Aorta (tissue), 5 donors: ENCODE measurements around the gene UBAP1. TPM values are rescaled to one million over a fixed set of nuclear protein-coding genes. Genes with fewer than 3 reads are reported as not detected.
A peak's percentile ranks its signal among the peaks of the same experiment; 100 is the strongest.

Experiments used
- ATAC-seq: fragments of 200-7000 bp; cut with Tn5 transposase; one replicate; pipeline ENCODE4 v1.9.1; 2022; ENCODE audit warnings: moderate library complexity; ENCODE audit not compliant: low FRiP score
- DNase-seq, 2 donors: peaks; one replicate each; pipeline ENCODE4 v3.0.0-alpha.2; 2020
- H3K27ac ChIP-seq, 2 donors: one replicate each; pipeline ENCODE4 v1.5.1; 2013; ENCODE audit warnings: low read length in 2 of 2, mild to moderate bottlenecking in 2 of 2, moderate library complexity in 2 of 2, control low read depth in 1 of 2, inconsistent platforms in 1 of 2, low read depth in 1 of 2
- H3K27me3 ChIP-seq, 2 donors: one replicate each; pipeline ENCODE4 v1.6.1; 2013; ENCODE audit warnings: control low read depth in 1 of 2, low read length in 1 of 2, mild to moderate bottlenecking in 1 of 2, moderate library complexity in 1 of 2; ENCODE audit not compliant: insufficient read depth in 2 of 2, control insufficient read depth in 1 of 2
- H3K36me3 ChIP-seq, 2 donors: one replicate each; pipeline ENCODE4 v1.6.1; 2013; ENCODE audit warnings: control low read depth in 1 of 2, low read length in 1 of 2, mild to moderate bottlenecking in 1 of 2; ENCODE audit not compliant: insufficient read depth in 2 of 2, control insufficient read depth in 1 of 2
- H3K4me1 ChIP-seq, 2 donors: one replicate each; pipeline ENCODE4 v1.6.1; 2013; ENCODE audit warnings: low read length in 2 of 2, control low read depth in 1 of 2, mild to moderate bottlenecking in 1 of 2, moderate library complexity in 1 of 2; ENCODE audit not compliant: insufficient read depth in 2 of 2, control insufficient read depth in 1 of 2
- H3K4me3 ChIP-seq, 2 donors: one replicate each; pipeline ENCODE4 v1.5.1; 2013; ENCODE audit warnings: low read length in 2 of 2, control low read depth in 1 of 2, mild to moderate bottlenecking in 1 of 2
- H3K9me3 ChIP-seq: one replicate; pipeline ENCODE4 v1.6.1; 2013; ENCODE audit warnings: mild to moderate bottlenecking, low read length; ENCODE audit not compliant: control insufficient read depth
- WGBS, 2 donors: extraction: QIAGEN DNeasy Blood & Tissue Kit; methylation state at CpG; one replicate each; pipeline ENCODE4 v1.1.7; 2013; 5-methylcytosine and 5-hydroxymethylcytosine counted together
- intact Hi-C, 2 donors: fragments of 100-400 bp; cut with DNase I; formaldehyde crosslinking; loops; one replicate each; pipeline versions ENCODE4 v1.14.2 to v1.15.0; 2022
- polyA plus RNA-seq, 2 donors: library from polyadenylated mRNA; stranded (reverse); fragments of 200-250 nt; gene quantifications; one replicate each; pipeline ENCODE4 v1.2.3, GENCODE V29; 2013
- total RNA-seq, 2 donors: library from RNA; stranded (reverse); fragmentation: NEBNext Ultra II Directional; extraction: Animal tissue kit (Norgen Biotek cat#: 25700); gene quantifications; one replicate each; pipeline ENCODE4 v1.2.1, GENCODE V29; 2021
- donor health status: healthy with polysubstance abuse.
- donor health status: Bipolar disorder and iron deficiency.
- donor health status: DM: no; HTN: no; CAD: no.
- donor health status: DM: no; HTN: no; CAD: no.
- donor health status: DM: yes; HTN: yes; CAD: no.

UBAP1 gene
- total and polyA plus RNA-seq, 4 donors, result 29.2 to 41.9 (median 34.4) TPM

- Histone ChIP-seq H3K27me3 (no peaks in the 10 kb centered on the region), H3K36me3 (no peaks in the 10 kb centered on the region), H3K27ac (no peak overlapping the region), H3K4me3 (no peak overlapping the region), H3K4me1 (no peaks in the 10 kb centered on the region), H3K9me3 (no peaks in the 10 kb centered on the region)
- ATAC-seq (no peak), DNase-seq (no peak)
- intact Hi-C loops, result no loop called here
- WGBS, 2 donors, result 59 to 63% methylated on average over 3 of the region's 3 CpGs
These were observed 33.7 kb upstream of the UBAP1 start for GRCh38 chr9:34145165-34145564.

- WGBS, 2 donors, result 90 to 92% methylated on average over 4 of the region's 4 CpGs
- DNase-seq (peak in 1 of 2 donors; percentile 5), ATAC-seq (no peak)
- intact Hi-C loops, result no loop called here
- Histone ChIP-seq H3K9me3 (no peaks in the 10 kb centered on the region), H3K27ac (no peak overlapping the region), H3K4me3 (no peak overlapping the region), H3K27me3 (no peaks in the 10 kb centered on the region), H3K36me3 (no peaks in the 10 kb centered on the region), H3K4me1 (no peaks in the 10 kb centered on the region)
These were observed 27.4 kb upstream of the UBAP1 start for GRCh38 chr9:34151398-34151797.

GRCh38 chr9:34154057-34154456, 24.8 kb upstream of the UBAP1 start:
- Histone ChIP-seq H3K27me3 (no peaks in the 10 kb centered on the region), H3K36me3 (no peaks in the 10 kb centered on the region), H3K4me1 (no peaks in the 10 kb centered on the region), H3K9me3 (no peaks in the 10 kb centered on the region), H3K4me3 (no peak overlapping the region), H3K27ac (no peak overlapping the region)
- intact Hi-C loops, result no loop called here
- ATAC-seq (no peak), DNase-seq (no peak)
- 69 to 82% methylated on average over 1 of the region's 1 CpG for WGBS, 2 donors

GRCh38 chr9:34157318-34157717, 21.5 kb upstream of the UBAP1 start:
- no peak overlapping the region for H3K4me3 ChIP-seq
- H3K4me1 ChIP-seq, result no peaks in the 10 kb centered on the region
- ATAC-seq, result no peak
- H3K36me3 ChIP-seq, result no peaks in the 10 kb centered on the region
- H3K9me3 ChIP-seq, result no peaks in the 10 kb centered on the region
- H3K27me3 ChIP-seq, result no peaks in the 10 kb centered on the region
- no peak overlapping the region for H3K27ac ChIP-seq
- intact Hi-C loops, result no loop called here
- DNase-seq, result no peak

GRCh38 chr9:34157898-34158297, 20.9 kb upstream of the UBAP1 start:
- WGBS, 2 donors, result 94 to 96% methylated on average over 2 of the region's 2 CpGs
- H3K27me3 ChIP-seq, result no peaks in the 10 kb centered on the region
- H3K4me1 ChIP-seq, result no peaks in the 10 kb centered on the region
- H3K36me3 ChIP-seq, result no peaks in the 10 kb centered on the region
- no peak overlapping the region for H3K27ac ChIP-seq
- no peak for DNase-seq
- no peak overlapping the region for H3K4me3 ChIP-seq
- no peak for ATAC-seq
- intact Hi-C loops, result no loop called here
- no peaks in the 10 kb centered on the region for H3K9me3 ChIP-seq

- Histone ChIP-seq H3K4me1 (no peaks in the 10 kb centered on the region), H3K27ac (no peak overlapping the region), H3K9me3 (no peaks in the 10 kb centered on the region), H3K4me3 (no peak overlapping the region), H3K36me3 (no peaks in the 10 kb centered on the region), H3K27me3 (no peaks in the 10 kb centered on the region)
- DNase-seq (no peak), ATAC-seq (no peak)
- WGBS, 2 donors, result 88% methylated on average over 6 of the region's 6 CpGs
- intact Hi-C loops, result no loop called here
These were observed 20.4 kb upstream of the UBAP1 start for GRCh38 chr9:34158362-34158869.

- H3K4me1 ChIP-seq, result no peaks in the 10 kb centered on the region
- no peaks in the 10 kb centered on the region for H3K9me3 ChIP-seq
- no peaks in the 10 kb centered on the region for H3K27me3 ChIP-seq
- intact Hi-C loops, result no loop called here
- no peak overlapping the region for H3K4me3 ChIP-seq
- ATAC-seq (no peak), DNase-seq (no peak)
- 71 to 77% methylated on average over 3 of the region's 3 CpGs for WGBS, 2 donors
- no peak overlapping the region for H3K27ac ChIP-seq
- H3K36me3 ChIP-seq, result no peaks in the 10 kb centered on the region
These were observed 15.4 kb upstream of the UBAP1 start for GRCh38 chr9:34163434-34163833.

GRCh38 chr9:34169125-34169524, 9.7 kb upstream of the UBAP1 start:
- intact Hi-C loops, result no loop called here
- ATAC-seq, result no peak
- whole genome bisulfite sequencing, 2 donors, result 96% methylated on average over 6 of the region's 6 CpGs
- Histone ChIP-seq H3K27ac (no peak overlapping the region), H3K27me3 (no peaks in the 10 kb centered on the region), H3K9me3 (no peaks in the 10 kb centered on the region), H3K4me3 (no peak overlapping the region), H3K4me1 (no peaks in the 10 kb centered on the region), H3K36me3 (no peaks in the 10 kb centered on the region)
- no peak for DNase-seq

GRCh38 chr9:34170237-34170991, 8.4 kb upstream of the UBAP1 start:
- intact Hi-C loops, result no loop called here
- WGBS, 2 donors, result 3 to 8% methylated on average over 1 of the region's 1 CpG
- ATAC-seq (no peak), DNase-seq (no peak)
- Histone ChIP-seq H3K4me3 (no peak overlapping the region), H3K36me3 (no peaks in the 10 kb centered on the region), H3K4me1 (no peaks in the 10 kb centered on the region), H3K27me3 (no peaks in the 10 kb centered on the region), H3K27ac (no peak overlapping the region), H3K9me3 (no peaks in the 10 kb centered on the region)
